ENCODE measurements around the gene COMT.

Gene COMT

GRCh38 chr22:19941365-19942082 lies at the start of gene COMT, which contains the start of gene TXNRD2:
COMT (plus strand) TSS chr22:19941772; CDS start chr22:19962527, 20,755 bp downstream.
TXNRD2 (minus strand) TSS chr22:19941818; CDS start chr22:19941803, 15 bp downstream.
- TF ChIP-seq CTCF (IDR thresholded peaks at IDR 0.05; ENCODE audit: low read depth, low read length, missing control alignments) = no peak
- H3K4me3 ChIP-seq (ENCODE audit: low read depth, low read length) = peak within 1 kb of the TSS; percentile 69
- no peak for DNase-seq (ENCODE audit: low read depth)

- DNase-seq (ENCODE audit: low read depth) = no peak
- TF ChIP-seq CTCF (IDR thresholded peaks at IDR 0.05; ENCODE audit: low read depth, low read length, missing control alignments) = no peak
- H3K4me3 ChIP-seq (ENCODE audit: low read depth, low read length) = no peak overlapping the region
Observed at GRCh38 chr22:19892257-19892879, 49.2 kb upstream of the COMT start.

GRCh38 chr22:19892925-19893324 lies 48.6 kb upstream of the COMT start:
- no peak overlapping the region for H3K4me3 ChIP-seq (ENCODE audit: low read depth, low read length)
- no peak for TF ChIP-seq CTCF (IDR thresholded peaks at IDR 0.05; ENCODE audit: low read depth, low read length, missing control alignments)
- no peak for DNase-seq (ENCODE audit: low read depth)

GRCh38 chr22:19893363-19893762 lies 48.2 kb upstream of the COMT start:
- TF ChIP-seq CTCF (IDR thresholded peaks at IDR 0.05; ENCODE audit: low read depth, low read length, missing control alignments) = no peak
- no peak for DNase-seq (ENCODE audit: low read depth)
- no peak overlapping the region for H3K4me3 ChIP-seq (ENCODE audit: low read depth, low read length)

- no peak for TF ChIP-seq CTCF (IDR thresholded peaks at IDR 0.05; ENCODE audit: low read depth, low read length, missing control alignments)
- no peak overlapping the region for H3K4me3 ChIP-seq (ENCODE audit: low read depth, low read length)
- DNase-seq (ENCODE audit: low read depth) = no peak
Observed at GRCh38 chr22:19895160-19895849, 46.3 kb upstream of the COMT start.

GRCh38 chr22:19896665-19897355 lies 44.8 kb upstream of the COMT start:
- TF ChIP-seq CTCF (IDR thresholded peaks at IDR 0.05; ENCODE audit: low read depth, low read length, missing control alignments) = no peak
- no peak overlapping the region for H3K4me3 ChIP-seq (ENCODE audit: low read depth, low read length)
- DNase-seq (ENCODE audit: low read depth) = no peak
